ENCODE measurements around the gene ZBTB20.

GRCh38 chr3:114519415-114519814 is 627.7 kb downstream of the ZBTB20 start:
- TF ChIP-seq, protein P1, sequence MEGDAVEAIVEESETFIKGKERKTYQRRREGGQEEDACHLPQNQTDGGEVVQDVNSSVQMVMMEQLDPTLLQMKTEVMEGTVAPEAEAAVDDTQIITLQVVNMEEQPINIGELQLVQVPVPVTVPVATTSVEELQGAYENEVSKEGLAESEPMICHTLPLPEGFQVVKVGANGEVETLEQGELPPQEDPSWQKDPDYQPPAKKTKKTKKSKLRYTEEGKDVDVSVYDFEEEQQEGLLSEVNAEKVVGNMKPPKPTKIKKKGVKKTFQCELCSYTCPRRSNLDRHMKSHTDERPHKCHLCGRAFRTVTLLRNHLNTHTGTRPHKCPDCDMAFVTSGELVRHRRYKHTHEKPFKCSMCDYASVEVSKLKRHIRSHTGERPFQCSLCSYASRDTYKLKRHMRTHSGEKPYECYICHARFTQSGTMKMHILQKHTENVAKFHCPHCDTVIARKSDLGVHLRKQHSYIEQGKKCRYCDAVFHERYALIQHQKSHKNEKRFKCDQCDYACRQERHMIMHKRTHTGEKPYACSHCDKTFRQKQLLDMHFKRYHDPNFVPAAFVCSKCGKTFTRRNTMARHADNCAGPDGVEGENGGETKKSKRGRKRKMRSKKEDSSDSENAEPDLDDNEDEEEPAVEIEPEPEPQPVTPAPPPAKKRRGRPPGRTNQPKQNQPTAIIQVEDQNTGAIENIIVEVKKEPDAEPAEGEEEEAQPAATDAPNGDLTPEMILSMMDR (IDR thresholded peaks at IDR 0.05; ENCODE audit: borderline replicate concordance, extremely low read depth, low read length, poor library complexity, severe bottlenecking): no peak
- TF ChIP-seq EZH2 (IDR thresholded peaks at IDR 0.05; ENCODE audit: borderline replicate concordance, low read depth, low read length, severe bottlenecking): no peak

All from DND-41 (cell line).